K562 (cell line): Measurements from ENCODE around the gene TAOK2. TPM values are rescaled to one million over a fixed set of nuclear protein-coding genes. Genes with fewer than 3 reads are reported as not detected.

Experiments
- ATAC-seq: fragments of 200-7000 bp; cut with Tn5 transposase; 3 replicates; pipeline ENCODE4 v1.9.1; 2020; ENCODE audit warnings: moderate library complexity
- BruUV-seq: library from RNA; stranded (reverse); fragments of 400-500 nt; replicated peaks from 2 replicates; lab custom pipeline; 2021; lab: Mats Ljungman, UMichigan
- CTCF ChIA-PET: fragments of 300-600 bp; formaldehyde crosslinking; extraction: SDS; loops from one replicate; lab custom pipeline; 2021; ENCODE audit warnings: low intra/inter-chr PET ratio; lab: Yijun Ruan, JAX
- POLR2A ChIA-PET: fragments of 300-600, 350-650 bp; sonication (Branson Sonifier 250); formaldehyde crosslinking; extraction: SDS; loops from one replicate; lab custom pipeline; 2021; ENCODE audit warnings: antibody characterized with exemption, inconsistent platforms; lab: Yijun Ruan, JAX
- DNase-seq, 4 experiments: peaks; one replicate each; pipeline versions ENCODE4 v3.0.0 to v3.0.0-alpha.2; 2011 to 2018; ENCODE audit warnings: low spot score in 3 of 4, mixed read lengths in 3 of 4; ENCODE audit errors: extremely low read depth in 1 of 4
- FAIRE-seq: peaks from 2 replicates; lab custom pipeline; 2011; peaks lifted over from hg19 to GRCh38; lab: Jason Lieb, UNC
- H2AFZ ChIP-seq: 2 replicates; pipeline ENCODE4 v1.6.0; 2011; ENCODE audit warnings: low read depth, low read length, control low read depth, inconsistent platforms
- H3K27ac ChIP-seq: fragments of 200-600 bp; 3 replicates; pipeline ENCODE4 v1.8.0; 2011; ENCODE audit warnings: low read depth, mild to moderate bottlenecking, control low read depth, inconsistent platforms, low read length, moderate library complexity, mixed read lengths; ENCODE audit errors: extremely low read depth
- H3K27me3 ChIP-seq, 2 experiments: fragments of 300-600 bp in 1 of 2; 2 replicates in 1 of 2; 3 replicates in 1 of 2; pipeline versions ENCODE4 v1.6.0 to v1.8.0; 2011; ENCODE audit warnings: inconsistent platforms in 2 of 2, low read length in 2 of 2, mild to moderate bottlenecking in 1 of 2, mixed read lengths in 1 of 2, moderate library complexity in 1 of 2; ENCODE audit not compliant: control insufficient read depth in 2 of 2, insufficient read depth in 2 of 2
- H3K36me3 ChIP-seq: fragments of 300-600 bp; 3 replicates; pipeline ENCODE4 v1.8.0; 2011; ENCODE audit warnings: mild to moderate bottlenecking, low read length, inconsistent platforms; ENCODE audit not compliant: control insufficient read depth, insufficient read depth
- H3K4me1 ChIP-seq, 2 experiments: fragments of 200-600 bp in 1 of 2; replicated peaks in 1 of 2; 2 replicates in 1 of 2; 3 replicates in 1 of 2; pipeline versions ENCODE4 v1.5.1 to v1.8.0; 2011; ENCODE audit warnings: inconsistent platforms in 2 of 2, low read length in 2 of 2, mild to moderate bottlenecking in 1 of 2, mixed read lengths in 1 of 2, moderate library complexity in 1 of 2; ENCODE audit not compliant: control insufficient read depth in 2 of 2, insufficient read depth in 2 of 2
- H3K4me2 ChIP-seq: 2 replicates; pipeline ENCODE4 v1.6.1; 2011; ENCODE audit warnings: low read length, control low read depth, inconsistent platforms, mixed read lengths; ENCODE audit not compliant: insufficient read depth
- H3K4me3 ChIP-seq: fragments of 200-600 bp; sonication (generic), shearing (Covaris generic); 2 replicates; pipeline ENCODE4 v1.5.1; 2016; ENCODE audit warnings: control low read depth, inconsistent platforms
- H3K79me2 ChIP-seq: fragments of 200-600 bp; 3 replicates; pipeline ENCODE4 v1.8.0; 2011; ENCODE audit warnings: low read length, inconsistent platforms; ENCODE audit not compliant: control insufficient read depth, insufficient read depth
- H3K9ac ChIP-seq, 2 experiments: 2 replicates each; pipeline versions ENCODE4 v1.6.0 to v1.6.1; 2011; ENCODE audit warnings: low read depth in 2 of 2, low read length in 2 of 2, control low read depth in 1 of 2, inconsistent platforms in 1 of 2, mild to moderate bottlenecking in 1 of 2, mixed read lengths in 1 of 2; ENCODE audit not compliant: insufficient read depth in 1 of 2
- H3K9me1 ChIP-seq: one replicate; pipeline ENCODE4 v1.6.0; 2011; ENCODE audit warnings: inconsistent platforms, mild to moderate bottlenecking, low read length, moderate library complexity; ENCODE audit not compliant: control insufficient read depth, insufficient read depth
- H3K9me3 ChIP-seq: replicated peaks from 2 replicates; pipeline ENCODE4 v1.5.1; 2011; ENCODE audit warnings: low read depth, low read length, inconsistent platforms; ENCODE audit not compliant: control insufficient read depth, insufficient read depth
- H4K20me1 ChIP-seq: replicated peaks from 2 replicates; pipeline ENCODE4 v1.6.1; 2011; ENCODE audit warnings: low read length, inconsistent platforms, mixed read lengths; ENCODE audit not compliant: control insufficient read depth, insufficient read depth
- HMG20A ChIP-seq: fragments of 450-650 bp; formaldehyde crosslinking; conservative IDR thresholded peaks from 2 replicates; pipeline ENCODE4 v1.4.0; 2020; ENCODE audit warnings: mild to moderate bottlenecking, mixed read lengths
- NFE2 ChIP-seq: IDR thresholded peaks from 2 replicates; pipeline ENCODE4 v1.6.1; 2014; ENCODE audit warnings: antibody characterized with exemption, low read depth
- PTBP1 ChIP-seq: fragments of 200-400 bp; formaldehyde crosslinking; IDR thresholded peaks from 2 replicates; pipeline ENCODE4 v1.6.1; 2017; ENCODE audit warnings: low read depth, low read length
- SAP30 ChIP-seq: fragments of 200-600 bp; sonication (generic); IDR thresholded peaks from 2 replicates; pipeline ENCODE4 v1.6.1; 2012; ENCODE audit warnings: borderline replicate concordance, low read depth, mild to moderate bottlenecking, moderate library complexity, low read length, control low read depth, inconsistent platforms; ENCODE audit not compliant: insufficient read depth, poor library complexity, severe bottlenecking
- XRCC5 ChIP-seq: fragments of 200-400 bp; formaldehyde crosslinking; IDR thresholded peaks from 2 replicates; pipeline ENCODE4 v1.6.1; 2017; ENCODE audit warnings: low read depth, mild to moderate bottlenecking, low read length
- WGBS: fragments of 100-300 bp; shearing (Covaris generic); methylation state at CpG from one replicate; pipeline ENCODE4 v1.1.6; 2016; ENCODE audit warnings: low coverage, mixed read lengths; ENCODE audit not compliant: insufficient coverage; ENCODE audit errors: missing lambda C conversion rate; 5-methylcytosine and 5-hydroxymethylcytosine counted together
- in situ Hi-C: fragments of 300-500 bp; cut with MboI; formaldehyde crosslinking; loops from 4 replicates; pipeline ENCODE4 v1.15.0; 2018; ENCODE audit warnings: inconsistent platforms, mixed read lengths
- intact Hi-C: fragments of 100-400 bp; cut with micrococcal nuclease; formaldehyde crosslinking; loops from 2 replicates; pipeline ENCODE4 v1.14.2; 2022
- polyA plus RNA-seq, 8 experiments: library from polyadenylated mRNA; depleted of rRNA in 4 of 8; stranded (reverse) in 5 of 8; unstranded in 3 of 8; fragments of >200 nt; fragmentation: Nextera tagmentation in 2 of 8; fragmentation: Illumina TruSeq in 1 of 8; extraction: Ambion mirVana in 2 of 8; extraction: Trizol in 1 of 8; gene quantifications; 2 replicates each; pipeline versions ENCODE4 v1.2.1 to v1.2.3, GENCODE V29; 2011 to 2014; ENCODE audit warnings: inconsistent platforms in 1 of 8, missing spikeins in 1 of 8
- total RNA-seq, 7 experiments: library from RNA; depleted of rRNA in 6 of 7; stranded (reverse); fragments of >200 nt in 6 of 7; fragmentation: Illumina TruSeq in 2 of 7; extraction: Trizol in 2 of 7; gene quantifications; 2 replicates each; pipeline versions ENCODE4 v1.2.1 to v1.2.3, GENCODE V29; 2011 to 2021; ENCODE audit warnings: low replicate concordance in 1 of 7
- TF ChIP-seq, protein P1 (sequence below): fragments of 450-650 bp; IDR thresholded peaks from 2 replicates; pipeline ENCODE4 v1.6.1; 2018; ENCODE audit not compliant: partially characterized antibody
- TF ChIP-seq, protein P2 (sequence below), 3 experiments: IDR thresholded peaks in 2 of 3; conservative IDR thresholded peaks in 1 of 3; 2 replicates each; pipeline ENCODE4 v1.5.1; 2011 to 2012; ENCODE audit warnings: low read length in 3 of 3, mild to moderate bottlenecking in 3 of 3, control low read depth in 2 of 3, improper control_type of control experiment in 1 of 3, inconsistent platforms in 1 of 3, low read depth in 1 of 3, mixed read lengths in 1 of 3, moderate library complexity in 1 of 3; ENCODE audit not compliant: insufficient read depth in 2 of 3
- TF ChIP-seq, protein P3 (sequence below): sonication (generic); formaldehyde crosslinking; IDR thresholded peaks from 2 replicates; pipeline ENCODE4 v1.8.1; 2023; ENCODE audit warnings: mild to moderate bottlenecking, missing genetic modification reagents
- TF ChIP-seq, protein P4 (sequence below): fragments of 450-650 bp; formaldehyde crosslinking; IDR thresholded peaks from 2 replicates; pipeline ENCODE4 v1.4.0; 2020; ENCODE audit warnings: mild to moderate bottlenecking, moderate library complexity

TAOK2 gene
- total and polyA plus RNA-seq, 9 of the 15 experiments (the other 6 are each of a cell fraction or from before 2014, with no cell fraction given): 0.10 to 41.8 (median 13.7) TPM

DNA sequence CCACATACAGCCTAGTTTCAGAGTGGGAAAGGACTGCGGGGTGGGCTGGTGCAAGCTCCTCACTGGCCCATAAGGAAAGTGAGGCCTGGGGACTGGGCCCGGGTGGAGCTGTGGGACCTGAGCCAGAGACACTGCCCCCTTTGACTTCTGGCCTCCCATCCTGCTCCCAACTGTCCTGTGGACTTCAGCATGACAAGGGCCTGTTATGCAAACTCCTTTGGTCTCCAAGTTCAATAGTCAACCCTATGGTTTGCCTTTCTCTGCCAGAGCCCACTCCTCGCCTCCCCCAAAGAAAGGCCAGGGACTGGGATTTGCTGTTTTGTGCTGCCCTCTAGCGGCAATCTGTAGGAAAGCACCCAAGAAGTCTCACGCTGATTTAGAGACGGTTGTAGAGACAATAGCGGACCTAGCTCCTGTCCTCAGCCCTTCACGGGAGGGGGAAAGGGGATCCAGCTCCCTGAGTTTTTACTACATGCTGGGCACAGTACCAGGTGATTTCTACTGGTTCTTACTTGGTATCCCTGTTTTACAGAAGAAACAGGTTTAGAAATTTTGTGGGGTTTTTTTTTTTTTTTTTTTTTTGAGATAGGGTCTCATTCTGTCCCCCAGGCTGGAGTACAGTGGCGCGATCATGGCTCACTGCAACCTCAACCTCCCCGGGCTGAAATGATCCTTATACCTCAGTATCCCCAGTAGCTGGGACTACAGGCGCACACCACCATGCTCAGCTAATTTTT is 58.6 kb downstream of the TAOK2 start:
- H3K27ac ChIP-seq: no peak overlapping the region
- H3K79me2 ChIP-seq: no peaks in the 10 kb centered on the region
- H3K9me3 ChIP-seq: no peaks in the 10 kb centered on the region
- ChIA-PET CTCF (interaction anchor here (0.6 kb wide), 1 partner anchor 1186 kb away, joined by 3 read pairs; the partner anchor contains the start of gene TUFM), POLR2A (interaction anchor here (0.6 to 1.0 kb wide), 3 partner anchors 10 to 98 kb away, joined by 3 to 4 read pairs (median 3); no protein-coding TSS in a partner anchor)
- FAIRE-seq (peak; percentile 98), DNase-seq (peak; percentile 68 to 84 (median 72)), ATAC-seq (peak; percentile 78)
- in situ Hi-C loops (no loop called here), intact Hi-C loops (no loop called here)
- H3K27me3 ChIP-seq: peaks cover 16 to 62% of the 10 kb centered on the region in 2 experiments; a peak in 4 of 5 replicates
- H3K4me2 ChIP-seq: no peak overlapping the region
- no TSS peak for BruUV-seq
- H3K4me1 ChIP-seq: peaks cover 0 to 25% of the 10 kb centered on the region in 2 experiments; a peak in 2 of 5 replicates
- peaks cover 4% of the 10 kb centered on the region for H3K9me1 ChIP-seq
- peak overlapping the region; percentile 43; the same call in 1 of the 2 replicates for H2AFZ ChIP-seq
- H3K36me3 ChIP-seq: no peaks in the 10 kb centered on the region
- 4% methylated on average over 12 of the region's 12 CpGs for WGBS
- peaks cover 13% of the 10 kb centered on the region; the same call in 1 of the 2 replicates for H4K20me1 ChIP-seq
- no peak overlapping the region for H3K4me3 ChIP-seq
- H3K9ac ChIP-seq: no peak overlapping the region
- TF ChIP-seq SAP30 (no peak), NFE2 (no peak), XRCC5 (peak; percentile 88; the same call in 1 of the 2 replicates), HMG20A (no peak), PTBP1 (no peak)
- TF ChIP-seq, protein P1, sequence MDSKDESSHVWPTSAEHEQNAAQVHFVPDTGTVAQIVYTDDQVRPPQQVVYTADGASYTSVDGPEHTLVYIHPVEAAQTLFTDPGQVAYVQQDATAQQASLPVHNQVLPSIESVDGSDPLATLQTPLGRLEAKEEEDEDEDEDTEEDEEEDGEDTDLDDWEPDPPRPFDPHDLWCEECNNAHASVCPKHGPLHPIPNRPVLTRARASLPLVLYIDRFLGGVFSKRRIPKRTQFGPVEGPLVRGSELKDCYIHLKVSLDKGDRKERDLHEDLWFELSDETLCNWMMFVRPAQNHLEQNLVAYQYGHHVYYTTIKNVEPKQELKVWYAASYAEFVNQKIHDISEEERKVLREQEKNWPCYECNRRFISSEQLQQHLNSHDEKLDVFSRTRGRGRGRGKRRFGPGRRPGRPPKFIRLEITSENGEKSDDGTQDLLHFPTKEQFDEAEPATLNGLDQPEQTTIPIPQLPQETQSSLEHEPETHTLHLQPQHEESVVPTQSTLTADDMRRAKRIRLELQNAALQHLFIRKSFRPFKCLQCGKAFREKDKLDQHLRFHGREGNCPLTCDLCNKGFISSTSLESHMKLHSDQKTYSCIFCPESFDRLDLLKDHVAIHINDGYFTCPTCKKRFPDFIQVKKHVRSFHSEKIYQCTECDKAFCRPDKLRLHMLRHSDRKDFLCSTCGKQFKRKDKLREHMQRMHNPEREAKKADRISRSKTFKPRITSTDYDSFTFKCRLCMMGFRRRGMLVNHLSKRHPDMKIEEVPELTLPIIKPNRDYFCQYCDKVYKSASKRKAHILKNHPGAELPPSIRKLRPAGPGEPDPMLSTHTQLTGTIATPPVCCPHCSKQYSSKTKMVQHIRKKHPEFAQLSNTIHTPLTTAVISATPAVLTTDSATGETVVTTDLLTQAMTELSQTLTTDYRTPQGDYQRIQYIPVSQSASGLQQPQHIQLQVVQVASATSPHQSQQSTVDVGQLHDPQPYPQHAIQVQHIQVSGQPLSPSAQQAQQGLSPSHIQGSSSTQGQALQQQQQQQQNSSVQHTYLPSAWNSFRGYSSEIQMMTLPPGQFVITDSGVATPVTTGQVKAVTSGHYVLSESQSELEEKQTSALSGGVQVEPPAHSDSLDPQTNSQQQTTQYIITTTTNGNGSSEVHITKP: peak; percentile 25
- TF ChIP-seq, protein P2, sequence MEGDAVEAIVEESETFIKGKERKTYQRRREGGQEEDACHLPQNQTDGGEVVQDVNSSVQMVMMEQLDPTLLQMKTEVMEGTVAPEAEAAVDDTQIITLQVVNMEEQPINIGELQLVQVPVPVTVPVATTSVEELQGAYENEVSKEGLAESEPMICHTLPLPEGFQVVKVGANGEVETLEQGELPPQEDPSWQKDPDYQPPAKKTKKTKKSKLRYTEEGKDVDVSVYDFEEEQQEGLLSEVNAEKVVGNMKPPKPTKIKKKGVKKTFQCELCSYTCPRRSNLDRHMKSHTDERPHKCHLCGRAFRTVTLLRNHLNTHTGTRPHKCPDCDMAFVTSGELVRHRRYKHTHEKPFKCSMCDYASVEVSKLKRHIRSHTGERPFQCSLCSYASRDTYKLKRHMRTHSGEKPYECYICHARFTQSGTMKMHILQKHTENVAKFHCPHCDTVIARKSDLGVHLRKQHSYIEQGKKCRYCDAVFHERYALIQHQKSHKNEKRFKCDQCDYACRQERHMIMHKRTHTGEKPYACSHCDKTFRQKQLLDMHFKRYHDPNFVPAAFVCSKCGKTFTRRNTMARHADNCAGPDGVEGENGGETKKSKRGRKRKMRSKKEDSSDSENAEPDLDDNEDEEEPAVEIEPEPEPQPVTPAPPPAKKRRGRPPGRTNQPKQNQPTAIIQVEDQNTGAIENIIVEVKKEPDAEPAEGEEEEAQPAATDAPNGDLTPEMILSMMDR (IDR thresholded peaks at IDR 0.05 in 2 of 3, conservative IDR thresholded peaks at IDR 0.05 in 1 of 3; ENCODE audit: insufficient read depth in 2 of 3, low read depth in 1 of 3, low read length in 3 of 3): peak; percentile 83 to 94 (median 91)
- TF ChIP-seq, protein P3, sequence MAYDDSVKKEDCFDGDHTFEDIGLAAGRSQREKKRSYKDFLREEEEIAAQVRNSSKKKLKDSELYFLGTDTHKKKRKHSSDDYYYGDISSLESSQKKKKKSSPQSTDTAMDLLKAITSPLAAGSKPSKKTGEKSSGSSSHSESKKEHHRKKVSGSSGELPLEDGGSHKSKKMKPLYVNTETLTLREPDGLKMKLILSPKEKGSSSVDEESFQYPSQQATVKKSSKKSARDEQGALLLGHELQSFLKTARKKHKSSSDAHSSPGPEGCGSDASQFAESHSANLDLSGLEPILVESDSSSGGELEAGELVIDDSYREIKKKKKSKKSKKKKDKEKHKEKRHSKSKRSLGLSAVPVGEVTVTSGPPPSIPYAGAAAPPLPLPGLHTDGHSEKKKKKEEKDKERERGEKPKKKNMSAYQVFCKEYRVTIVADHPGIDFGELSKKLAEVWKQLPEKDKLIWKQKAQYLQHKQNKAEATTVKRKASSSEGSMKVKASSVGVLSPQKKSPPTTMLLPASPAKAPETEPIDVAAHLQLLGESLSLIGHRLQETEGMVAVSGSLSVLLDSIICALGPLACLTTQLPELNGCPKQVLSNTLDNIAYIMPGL (CRISPR knock-in tag): no peak
- TF ChIP-seq, protein P4, sequence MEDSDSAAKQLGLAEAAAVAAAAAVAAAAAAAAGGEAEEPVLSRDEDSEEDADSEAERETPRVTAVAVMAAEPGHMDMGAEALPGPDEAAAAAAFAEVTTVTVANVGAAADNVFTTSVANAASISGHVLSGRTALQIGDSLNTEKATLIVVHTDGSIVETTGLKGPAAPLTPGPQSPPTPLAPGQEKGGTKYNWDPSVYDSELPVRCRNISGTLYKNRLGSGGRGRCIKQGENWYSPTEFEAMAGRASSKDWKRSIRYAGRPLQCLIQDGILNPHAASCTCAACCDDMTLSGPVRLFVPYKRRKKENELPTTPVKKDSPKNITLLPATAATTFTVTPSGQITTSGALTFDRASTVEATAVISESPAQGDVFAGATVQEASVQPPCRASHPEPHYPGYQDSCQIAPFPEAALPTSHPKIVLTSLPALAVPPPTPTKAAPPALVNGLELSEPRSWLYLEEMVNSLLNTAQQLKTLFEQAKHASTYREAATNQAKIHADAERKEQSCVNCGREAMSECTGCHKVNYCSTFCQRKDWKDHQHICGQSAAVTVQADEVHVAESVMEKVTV: peak; percentile 42; the same call in 1 of the 2 replicates
